GM12892 (cell line): ENCODE data around the gene LRRC31.

Experiments used
- DNase-seq: peaks from one replicate; pipeline ENCODE4 v3.0.0; 2011; ENCODE audit not compliant: insufficient read length
- FAIRE-seq: peaks from 2 replicates; lab custom pipeline; 2011; peaks lifted over from hg19 to GRCh38; lab: Jason Lieb, UNC
- POLR2A ChIP-seq: IDR thresholded peaks from 2 replicates; pipeline ENCODE4 v1.6.1; 2011; ENCODE audit warnings: low read depth, low read length, control low read depth
- POLR2AphosphoS5 ChIP-seq: IDR thresholded peaks from 2 replicates; pipeline ENCODE4 v1.6.1; 2011; ENCODE audit warnings: low read depth, low read length, control low read depth
- TAF1 ChIP-seq: IDR thresholded peaks from 2 replicates; pipeline ENCODE4 v1.6.1; 2011; ENCODE audit warnings: low read depth, mild to moderate bottlenecking, control low read depth, low read length, borderline replicate concordance

Gene LRRC31

GRCh38 chr3:169855514-169855913 is 14.2 kb downstream of the LRRC31 start:
- FAIRE-seq (no peak), DNase-seq (no peak)
- no peak for TF ChIP-seq POLR2A

DNA sequence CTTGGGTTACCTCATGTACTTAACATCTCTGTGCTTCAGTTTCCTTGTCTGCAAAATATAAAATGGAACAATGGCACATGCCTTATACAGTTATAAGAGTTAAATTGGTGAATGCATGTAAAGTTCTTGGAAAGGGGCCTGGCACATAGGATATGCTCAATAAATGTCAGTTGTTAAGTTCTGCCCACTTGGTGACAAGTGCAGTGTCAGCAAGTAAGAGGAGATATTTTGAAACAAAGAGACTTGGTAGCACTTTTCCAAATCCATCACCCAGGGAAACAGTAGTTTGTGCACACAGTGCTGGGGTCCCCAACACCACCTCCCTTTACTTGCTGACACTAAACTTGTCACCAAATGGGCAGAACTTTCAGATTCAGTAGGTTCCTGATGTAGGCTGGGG is 19.1 kb downstream of the LRRC31 start:
- TF ChIP-seq POLR2A (no peak), TAF1 (no peak), POLR2AphosphoS5 (no peak)
- no peak for FAIRE-seq
- DNase-seq: no peak

DNA sequence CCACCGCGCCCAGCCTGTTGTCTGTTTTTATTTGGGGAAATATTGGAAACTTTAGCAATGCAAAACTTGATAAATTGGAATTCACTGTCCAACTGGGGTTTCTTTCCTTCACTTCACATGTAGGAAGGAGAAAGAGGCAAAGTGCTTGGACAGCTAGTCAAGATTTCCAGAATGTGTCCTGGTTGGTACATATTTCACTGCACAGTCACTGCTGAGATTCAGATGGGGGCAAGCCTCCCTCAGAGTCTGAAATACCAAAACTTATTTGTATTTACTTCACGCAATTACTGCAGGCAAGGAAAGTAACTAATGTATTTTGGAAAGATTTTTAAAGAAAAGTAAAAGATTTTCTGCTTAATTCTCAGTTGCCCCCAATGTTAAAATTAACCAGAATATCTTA is 21.0 kb downstream of the LRRC31 start:
- DNase-seq (no peak), FAIRE-seq (no peak)
- no peak for TF ChIP-seq POLR2AphosphoS5
- no peak for TF ChIP-seq POLR2A
- no peak for TF ChIP-seq TAF1

- FAIRE-seq: peak; percentile 51
- no peak for TF ChIP-seq POLR2A
- TF ChIP-seq TAF1: no peak
- no peak for TF ChIP-seq POLR2AphosphoS5
- DNase-seq: no peak
Measured at GRCh38 chr3:169847896-169848295, 21.8 kb downstream of the LRRC31 start.

DNA sequence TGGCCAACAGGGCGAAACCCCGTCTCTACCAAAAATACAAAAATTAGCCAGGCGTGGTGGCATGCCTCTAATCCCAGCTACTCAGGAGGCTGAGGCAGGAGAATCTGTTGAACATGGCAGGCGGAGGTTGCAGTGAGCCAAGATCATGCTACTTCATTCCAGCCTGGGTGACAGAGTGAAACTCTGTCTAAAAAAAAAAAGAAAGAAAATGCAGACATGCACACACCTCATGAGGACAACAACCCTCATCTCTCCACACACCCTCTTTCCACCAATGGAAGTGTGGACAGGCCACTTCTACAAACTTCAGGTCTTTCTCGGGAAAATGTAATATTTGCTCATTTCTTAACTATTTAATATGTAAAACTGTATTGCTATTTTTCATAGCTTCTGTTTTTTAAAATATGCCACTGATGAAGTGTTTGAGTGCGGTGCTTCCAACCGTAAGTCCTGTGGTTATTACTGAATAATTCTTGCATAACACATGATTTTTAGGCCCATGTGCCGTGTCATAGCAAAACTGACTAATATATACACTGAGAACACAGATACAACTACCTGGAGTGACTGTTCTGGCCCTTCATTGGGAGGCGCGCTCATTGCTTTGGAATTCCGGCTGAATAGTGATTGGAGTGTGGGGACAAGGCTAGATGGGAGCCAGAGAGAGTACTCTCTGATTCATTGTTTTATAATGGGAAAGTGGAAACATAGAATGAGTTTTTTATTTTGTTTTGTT is 23.1 kb downstream of the LRRC31 start:
- no peak for TF ChIP-seq TAF1
- no peak for TF ChIP-seq POLR2AphosphoS5
- TF ChIP-seq POLR2A: no peak
- DNase-seq (peak; percentile 41), FAIRE-seq (peak; percentile 88)

GRCh38 chr3:169842960-169843359 is 26.8 kb downstream of the LRRC31 start:
- no peak for DNase-seq
- FAIRE-seq: no peak
- TF ChIP-seq POLR2AphosphoS5 (no peak), TAF1 (no peak), POLR2A (no peak)

DNA sequence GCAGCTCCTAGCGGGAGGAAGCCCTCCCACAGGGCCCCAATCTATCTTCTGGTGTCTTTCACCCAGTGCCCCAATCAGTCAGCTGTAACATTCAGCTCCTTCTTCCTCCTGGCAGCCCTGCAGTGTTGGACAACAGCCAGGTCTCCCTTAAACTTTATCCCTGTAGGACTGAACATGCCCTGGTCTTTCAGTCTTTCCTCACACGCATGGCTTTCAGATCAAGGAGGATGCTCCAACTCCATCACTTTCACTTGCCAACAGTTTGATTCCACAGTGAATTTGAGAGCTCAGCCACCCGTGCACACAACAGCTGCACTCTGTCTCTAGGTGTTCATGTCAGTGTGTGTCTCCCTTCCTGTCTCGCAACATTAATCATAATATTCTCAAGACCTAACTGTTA is 28.6 kb downstream of the LRRC31 start:
- FAIRE-seq (peak; percentile 88), DNase-seq (no peak)
- no peak for TF ChIP-seq TAF1
- TF ChIP-seq POLR2A: no peak

DNA sequence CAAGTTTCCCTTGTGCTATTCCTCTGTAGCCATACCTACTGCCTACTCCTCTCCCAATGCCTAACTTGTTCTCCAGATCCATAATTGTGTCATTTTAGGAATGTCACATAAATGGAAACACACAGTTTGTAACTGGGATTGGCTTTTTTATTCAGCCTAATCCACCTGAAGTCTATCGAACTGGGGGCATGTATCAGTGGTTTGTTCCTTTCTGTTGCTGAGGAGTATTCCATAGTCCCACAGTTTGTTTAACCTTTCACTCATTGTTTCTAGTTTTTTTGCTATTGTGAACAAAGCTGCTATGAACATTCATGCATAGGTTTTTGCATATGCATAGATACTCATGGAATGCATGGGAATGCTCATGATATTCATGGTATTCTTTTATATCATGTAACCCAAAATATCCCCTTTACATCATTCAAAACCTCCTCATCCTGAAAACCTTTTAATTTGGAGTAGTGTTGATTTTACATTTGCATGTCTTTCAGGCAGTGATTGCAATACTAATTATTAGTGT is 31.2 kb downstream of the LRRC31 start:
- DNase-seq: no peak
- no peak for TF ChIP-seq POLR2A
- no peak for TF ChIP-seq TAF1
- no peak for TF ChIP-seq POLR2AphosphoS5
- FAIRE-seq: no peak

DNA sequence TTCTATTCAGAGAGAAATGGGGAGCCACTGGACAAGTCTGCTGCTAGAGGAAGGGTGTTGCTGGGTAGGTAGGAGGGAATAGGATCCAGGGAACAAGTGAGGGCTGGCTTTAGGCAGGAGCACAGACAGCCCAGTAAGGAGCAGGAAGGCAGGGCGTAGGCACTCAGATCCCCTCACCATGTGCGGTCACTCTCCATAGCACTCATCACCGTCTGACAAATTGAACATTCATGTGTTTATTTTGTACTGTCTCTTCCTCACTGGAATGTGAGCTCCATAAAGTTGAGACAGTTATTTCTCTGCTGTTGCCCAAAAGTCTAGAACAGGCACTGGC is 32.8 kb downstream of the LRRC31 start:
- TF ChIP-seq POLR2AphosphoS5: no peak
- no peak for TF ChIP-seq POLR2A
- peak; percentile 79 for FAIRE-seq
- no peak for DNase-seq

DNA sequence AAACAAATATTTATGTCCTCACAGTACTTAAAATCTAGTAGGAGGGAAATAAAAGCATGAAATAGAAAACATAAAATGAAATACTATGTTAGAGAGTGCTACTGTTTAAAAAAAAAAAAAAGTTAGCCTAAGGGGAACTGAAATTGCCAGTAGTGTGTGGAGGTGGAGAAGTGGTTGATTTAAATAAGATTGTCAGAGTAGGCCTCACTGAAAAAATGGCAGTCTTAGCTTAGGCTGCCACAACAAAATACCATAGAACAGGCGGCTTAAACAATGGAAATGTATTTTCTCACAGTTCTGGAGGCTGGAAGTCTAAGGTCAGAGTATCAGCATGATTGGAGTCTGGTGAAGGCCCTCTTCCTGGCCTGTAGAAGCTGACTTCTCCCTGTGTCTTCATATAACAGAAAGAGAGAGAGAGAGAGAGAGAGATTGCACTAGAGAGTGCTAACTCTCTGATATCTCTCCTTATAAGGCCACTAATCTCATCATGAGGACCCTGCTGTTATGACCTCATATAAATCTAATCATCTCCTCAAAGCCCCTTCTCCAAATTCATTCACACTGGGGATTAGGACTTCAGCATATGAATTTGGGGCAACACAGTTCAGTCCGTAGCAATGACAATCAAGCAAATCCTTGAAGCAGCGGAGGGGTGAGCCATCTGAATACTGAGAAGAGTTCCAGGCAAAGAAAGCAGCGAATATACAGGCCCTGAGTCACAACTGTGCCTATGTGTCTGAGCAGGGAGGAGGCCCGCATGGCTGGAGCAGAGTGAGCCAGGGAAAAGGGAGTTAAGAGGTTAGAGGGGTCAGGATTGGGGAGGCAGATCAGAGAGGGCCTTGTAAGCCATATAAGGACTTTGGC is 33.4 kb downstream of the LRRC31 start:
- DNase-seq (no peak), FAIRE-seq (peak; percentile 82)
- TF ChIP-seq TAF1 (no peak), POLR2A (peak; percentile 36; the same call in 1 of the 2 replicates)

DNA sequence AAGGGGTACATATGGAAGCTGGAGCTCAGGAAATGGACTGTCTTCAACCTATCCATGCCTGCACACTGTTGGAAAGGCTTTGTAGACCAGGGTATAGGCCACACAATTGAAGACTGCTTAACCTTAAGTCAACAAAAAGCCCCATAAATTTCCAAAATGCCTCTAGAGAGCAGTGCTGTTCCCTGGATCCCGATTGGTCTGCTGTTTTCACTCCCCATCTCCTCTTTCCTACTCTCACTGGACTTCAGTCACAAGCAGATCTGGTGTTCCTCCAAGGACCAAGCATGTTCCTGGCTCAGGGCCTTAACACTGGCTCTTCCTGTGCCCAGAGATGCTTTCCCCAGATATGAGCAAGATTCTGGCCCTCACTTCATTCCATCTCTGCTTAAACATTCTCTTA is 34.2 kb downstream of the LRRC31 start:
- FAIRE-seq: peak; percentile 21
- no peak for TF ChIP-seq POLR2AphosphoS5
- TF ChIP-seq POLR2A: no peak
- TF ChIP-seq TAF1: no peak
- DNase-seq: no peak

DNA sequence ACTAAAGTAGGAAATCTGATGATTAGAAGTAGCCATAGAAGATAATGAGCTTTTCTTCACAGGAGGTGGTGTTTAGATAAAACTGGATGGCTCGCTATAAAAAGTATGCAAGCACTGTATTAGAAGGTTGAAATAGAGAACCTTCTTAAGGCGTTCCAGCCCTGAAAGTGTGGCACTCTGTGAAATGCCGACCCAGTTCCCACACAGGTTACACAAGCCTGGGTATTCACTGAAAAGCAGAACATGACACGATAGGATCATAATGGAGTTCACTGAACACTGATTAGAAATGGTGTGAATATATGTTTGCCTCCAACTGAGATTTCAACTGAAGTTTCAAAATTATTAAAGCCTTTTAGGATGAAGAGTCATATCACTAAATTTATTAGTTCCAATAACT is 42.0 kb downstream of the LRRC31 start:
- FAIRE-seq (no peak), DNase-seq (no peak)
- TF ChIP-seq TAF1 (no peak), POLR2AphosphoS5 (no peak), POLR2A (no peak)
